ENCODE data around the gene SLC6A19. TPM values are rescaled to one million over a fixed set of nuclear protein-coding genes. Genes with fewer than 3 reads are reported as not detected.

The SLC6A19 gene
- total and polyA plus RNA-seq, 12 donors = 0.11 TPM; not detected in 11

GRCh38 chr5:1193591-1193985 lies 7.8 kb upstream of the SLC6A19 start:
- Histone ChIP-seq H3K36me3 (no peaks in the 10 kb centered on the region), H3K4me3 (no peak overlapping the region), H3K4me1 (no peaks in the 10 kb centered on the region), H3K27me3 (peaks cover 0 to 50% (median 41%) of the 10 kb centered on the region in 7 donors), H3K9me3 (no peaks in the 10 kb centered on the region), H3K27ac (no peak overlapping the region)
- DNase-seq (peak in 1 of 2 donors; percentile 8), ATAC-seq (no peak)
- 82% methylated on average over 28 of the region's 28 CpGs for WGBS, 2 donors
- no peak for TF ChIP-seq CTCF (IDR thresholded peaks at IDR 0.05)
- intact Hi-C loops (cut with DNase I) = no loop called here

- no peak for TF ChIP-seq CTCF (IDR thresholded peaks at IDR 0.05)
- no peak overlapping the region for H3K27ac ChIP-seq
- intact Hi-C loops (cut with DNase I) = no loop called here
- H3K4me1 ChIP-seq = no peaks in the 10 kb centered on the region
- H3K9me3 ChIP-seq = no peaks in the 10 kb centered on the region
- H3K27me3 ChIP-seq = peaks cover 0 to 52% (median 49%) of the 10 kb centered on the region in 7 donors
- H3K36me3 ChIP-seq = no peaks in the 10 kb centered on the region
- ATAC-seq (no peak), DNase-seq (no peak)
- 85 to 95% methylated on average over 6 of the region's 6 CpGs for WGBS, 2 donors
- no peak overlapping the region for H3K4me3 ChIP-seq
These were observed 7.0 kb upstream of the SLC6A19 start for GRCh38 chr5:1194378-1194777.

- Histone ChIP-seq H3K36me3 (no peaks in the 10 kb centered on the region), H3K27me3 (peaks cover 0 to 53% (median 51%) of the 10 kb centered on the region in 7 donors), H3K27ac (no peak overlapping the region), H3K9me3 (no peaks in the 10 kb centered on the region), H3K4me1 (no peaks in the 10 kb centered on the region), H3K4me3 (no peak overlapping the region)
- 91 to 92% methylated on average over 5 of the region's 5 CpGs for WGBS, 2 donors
- DNase-seq (peak in 1 of 2 donors; percentile 4), ATAC-seq (no peak)
- TF ChIP-seq CTCF (IDR thresholded peaks at IDR 0.05) = no peak
- intact Hi-C loops (cut with DNase I) = no loop called here
These were observed 6.0 kb upstream of the SLC6A19 start for GRCh38 chr5:1195439-1195838.

GRCh38 chr5:1195916-1196315 lies 5.5 kb upstream of the SLC6A19 start:
- TF ChIP-seq CTCF (IDR thresholded peaks at IDR 0.05) = no peak
- 75 to 76% methylated on average over 24 of the region's 24 CpGs for WGBS, 2 donors
- intact Hi-C loops (cut with DNase I) = no loop called here
- H3K27me3 ChIP-seq = peaks cover 0 to 53% (median 51%) of the 10 kb centered on the region in 7 donors
- no peaks in the 10 kb centered on the region for H3K9me3 ChIP-seq
- no peak for DNase-seq
- ATAC-seq = peak in 1 of 8 donors; percentile 14
- no peaks in the 10 kb centered on the region for H3K4me1 ChIP-seq
- H3K4me3 ChIP-seq = no peak overlapping the region
- H3K36me3 ChIP-seq = no peaks in the 10 kb centered on the region
- H3K27ac ChIP-seq = no peak overlapping the region
